Bronchial epithelial cell (primary cell): ENCODE data around the gene TOMM40. TPM values are rescaled to one million over a fixed set of nuclear protein-coding genes. Genes with fewer than 3 reads are reported as not detected.

Experiments
- DNase-seq: peaks from one replicate; pipeline ENCODE4 v3.0.0-alpha.2; 2010; ENCODE audit warnings: low read depth
- FAIRE-seq: peaks from 2 replicates; lab custom pipeline; 2011; peaks lifted over from hg19 to GRCh38; lab: Jason Lieb, UNC
- H3K27me3 ChIP-seq: 2 replicates; pipeline ENCODE4 v1.5.1; 2011; ENCODE audit warnings: low read length; ENCODE audit not compliant: control insufficient read depth, insufficient read depth
- H3K36me3 ChIP-seq: 2 replicates; pipeline ENCODE4 v1.5.1; 2011; ENCODE audit warnings: low read length; ENCODE audit not compliant: control insufficient read depth, insufficient read depth
- H3K4me3 ChIP-seq: 2 replicates; pipeline ENCODE4 v1.5.1; 2011; ENCODE audit warnings: mild to moderate bottlenecking, low read depth, low read length, control low read depth
- CTCF ChIP-seq: IDR thresholded peaks from 2 replicates; pipeline ENCODE4 v1.5.1; 2011; ENCODE audit warnings: mild to moderate bottlenecking, moderate library complexity, low read length, control low read depth, inconsistent platforms; ENCODE audit not compliant: insufficient read depth, severe bottlenecking
- total RNA-seq: library from RNA; depleted of rRNA; stranded (reverse); fragments of >200 nt; gene quantifications from 2 replicates; pipeline ENCODE4 v1.2.1, GENCODE V29; 2014

Gene TOMM40
- total RNA-seq, 1 donor from 2014 or later = 82.9 TPM

- DNase-seq = no peak
- Histone ChIP-seq H3K27me3 (no peaks in the 10 kb centered on the region), H3K4me3 (no peak overlapping the region), H3K36me3 (peaks cover 24% of the 10 kb centered on the region)
- TF ChIP-seq CTCF = no peak
- FAIRE-seq = no peak
These were observed 23.5 kb upstream of the TOMM40 start for GRCh38 chr19:44867578-44867977.

GRCh38 chr19:44869733-44870470 lies 21.2 kb upstream of the TOMM40 start:
- Histone ChIP-seq H3K36me3 (peaks cover 37% of the 10 kb centered on the region), H3K27me3 (no peaks in the 10 kb centered on the region), H3K4me3 (no peak overlapping the region)
- FAIRE-seq (no peak), DNase-seq (no peak)
- no peak for TF ChIP-seq CTCF

DNA sequence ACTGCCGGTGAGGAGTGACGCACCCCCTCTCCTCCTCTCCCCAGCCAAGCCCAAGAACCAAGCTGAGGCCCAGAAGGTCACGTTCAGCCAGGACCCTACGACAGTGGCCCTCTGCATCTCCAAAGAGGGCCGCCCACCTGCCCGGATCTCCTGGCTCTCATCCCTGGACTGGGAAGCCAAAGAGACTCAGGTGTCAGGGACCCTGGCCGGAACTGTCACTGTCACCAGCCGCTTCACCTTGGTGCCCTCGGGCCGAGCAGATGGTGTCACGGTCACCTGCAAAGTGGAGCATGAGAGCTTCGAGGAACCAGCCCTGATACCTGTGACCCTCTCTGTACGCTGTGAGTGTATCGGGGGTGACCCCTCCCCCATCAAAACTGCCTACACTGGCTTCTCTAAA lies 19.2 kb upstream of the TOMM40 start:
- FAIRE-seq (no peak), DNase-seq (no peak)
- no peak overlapping the region for H3K4me3 ChIP-seq
- H3K36me3 ChIP-seq = peaks cover 32% of the 10 kb centered on the region
- TF ChIP-seq CTCF = no peak
- no peaks in the 10 kb centered on the region for H3K27me3 ChIP-seq

DNA sequence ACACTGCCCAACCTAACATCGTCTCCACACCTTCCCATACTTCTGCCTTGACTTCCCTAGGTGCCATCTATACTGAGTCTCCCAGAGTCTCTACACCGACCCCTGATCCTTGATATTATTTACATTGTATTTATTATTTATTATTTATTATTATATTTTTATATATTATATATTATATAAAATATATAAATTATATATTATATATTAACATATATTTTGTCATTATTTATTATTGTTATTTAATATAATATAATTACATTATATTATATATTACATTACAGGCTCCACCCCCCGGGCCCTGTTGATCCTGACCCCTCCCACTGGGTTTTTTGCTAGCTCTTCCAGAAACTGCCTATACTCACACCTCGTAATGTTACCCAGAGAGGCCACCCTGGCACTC lies 18.4 kb upstream of the TOMM40 start:
- FAIRE-seq (no peak), DNase-seq (no peak)
- Histone ChIP-seq H3K4me3 (no peak overlapping the region), H3K27me3 (no peaks in the 10 kb centered on the region), H3K36me3 (peaks cover 30% of the 10 kb centered on the region)
- TF ChIP-seq CTCF = no peak

GRCh38 chr19:44874317-44874716 lies 16.7 kb upstream of the TOMM40 start:
- no peaks in the 10 kb centered on the region for H3K27me3 ChIP-seq
- no peak for TF ChIP-seq CTCF
- no peak overlapping the region for H3K4me3 ChIP-seq
- no peak for FAIRE-seq
- DNase-seq = no peak
- peaks cover 26% of the 10 kb centered on the region for H3K36me3 ChIP-seq
